NCI-H446 treated with DMSO at 0.1 percent for 48 hours (cell line): ENCODE data around the gene PLA2G4B.

Experiments used
- DNase-seq: peaks from one replicate; lab custom pipeline; 2025; lab: John Stamatoyannopoulos, UW

Gene PLA2G4B

DNA sequence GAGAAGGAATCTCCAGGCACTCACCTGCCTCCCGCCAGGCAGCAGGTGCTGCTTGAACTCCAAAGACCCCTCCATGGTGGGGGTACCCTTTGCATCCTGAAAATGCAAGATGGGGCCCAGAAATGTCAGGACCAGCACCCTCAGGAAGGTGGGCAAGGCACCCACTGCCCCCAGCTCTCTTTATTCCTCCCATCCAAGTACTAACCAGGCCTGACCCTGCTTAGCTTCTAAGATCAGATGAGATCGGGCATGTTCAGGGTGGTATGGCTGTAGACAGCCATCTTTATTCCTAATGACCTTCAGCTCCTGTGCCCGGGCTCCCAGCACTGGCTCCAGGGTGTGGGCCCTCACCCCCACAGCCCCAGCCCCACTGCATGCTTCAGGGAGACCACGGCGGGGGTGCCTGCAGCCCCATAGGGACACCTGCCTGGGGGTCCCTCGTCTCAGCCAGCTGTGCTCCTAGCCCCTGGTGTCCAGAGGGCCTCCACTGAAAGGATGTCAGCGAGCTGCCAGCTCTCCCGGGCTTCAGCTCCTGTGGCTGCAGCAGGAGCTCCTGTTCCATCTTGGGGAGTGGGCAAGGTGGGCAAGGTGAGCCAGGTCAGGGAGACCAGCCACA, 13.2 kb downstream of the PLA2G4B start:
- no peak for DNase-seq

DNA sequence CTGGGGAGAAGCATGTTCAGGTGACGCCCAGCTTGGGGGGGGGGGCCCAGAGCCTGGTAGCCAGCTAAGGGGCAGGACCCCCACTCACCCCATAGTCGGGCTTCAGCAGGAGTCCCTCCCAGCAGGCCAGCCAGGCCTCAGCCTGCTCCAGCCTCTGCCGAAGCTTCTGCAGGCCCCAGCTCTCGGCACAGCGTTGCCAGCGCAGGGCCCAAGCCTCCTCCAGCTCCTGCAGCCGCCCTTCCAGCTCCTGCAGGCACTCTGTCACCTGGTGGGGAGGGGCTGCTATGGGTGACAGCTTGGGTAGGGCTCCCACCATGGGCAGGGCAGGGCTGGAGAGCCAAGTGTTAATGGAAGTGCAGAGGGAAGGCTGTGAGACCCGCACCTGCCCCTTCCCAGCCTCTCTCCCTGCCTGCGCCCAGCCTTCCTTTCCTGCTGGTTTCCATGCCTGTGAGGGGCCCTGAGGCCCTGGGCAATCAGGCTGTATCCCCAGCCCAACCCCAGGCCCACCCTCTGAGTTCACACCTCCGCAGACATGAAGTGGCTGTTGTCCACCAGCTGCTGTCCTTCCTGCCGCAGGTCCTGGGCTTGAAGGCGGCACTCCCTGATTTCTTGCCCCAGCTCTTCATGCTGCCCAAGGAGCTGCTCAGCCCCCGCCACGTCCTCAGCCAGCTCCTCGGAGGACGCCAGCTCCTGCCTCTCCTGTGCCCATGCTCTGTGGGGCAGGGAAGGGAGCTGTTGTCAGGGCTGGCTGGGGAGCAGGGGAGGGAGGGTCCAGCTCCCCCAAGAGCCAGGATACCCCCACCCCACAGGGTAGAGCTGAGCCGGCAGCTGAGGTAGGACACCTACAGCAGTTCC, 14.3 kb downstream of the PLA2G4B start:
- DNase-seq, result no peak

DNA sequence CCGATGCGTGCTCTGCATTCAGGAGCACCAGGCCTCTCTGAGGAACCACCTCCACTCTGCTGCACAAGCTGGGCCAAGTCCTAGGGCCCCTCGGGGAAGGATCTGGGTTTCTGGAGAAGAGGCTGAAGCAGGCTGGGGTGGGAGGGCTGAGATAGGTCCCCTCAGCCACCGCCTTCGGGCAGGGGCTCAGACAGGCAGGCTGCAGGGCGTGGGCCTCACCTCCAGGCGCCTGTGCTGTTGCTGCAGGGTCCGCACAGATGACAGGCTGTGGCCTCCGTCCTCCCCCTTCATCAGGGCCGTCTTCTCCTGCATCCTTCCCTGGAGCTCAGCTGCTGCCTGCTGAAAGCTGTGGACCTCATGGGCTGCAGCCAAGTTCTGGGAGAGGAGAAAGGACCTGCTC, 15.2 kb downstream of the PLA2G4B start:
- no peak for DNase-seq

DNA sequence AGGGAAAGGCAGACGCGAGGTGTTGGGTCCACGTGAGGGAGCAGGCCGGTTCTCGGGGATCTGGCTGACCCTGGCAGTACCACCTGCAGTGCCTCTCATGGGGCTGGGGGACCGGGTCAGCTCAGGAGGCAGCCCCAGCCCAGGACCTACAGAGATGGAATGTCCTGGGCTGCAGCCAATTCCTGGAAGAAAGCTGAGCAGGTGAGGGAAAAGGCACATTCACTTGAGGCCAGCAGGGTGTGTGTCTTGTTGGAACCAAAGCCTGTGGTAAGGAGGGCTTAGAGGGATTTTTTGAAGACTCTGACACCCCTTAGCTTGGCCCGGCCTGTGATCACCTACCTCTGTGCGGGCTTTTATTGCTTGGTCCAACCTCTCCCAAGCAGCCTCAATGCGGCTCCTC, 15.8 kb downstream of the PLA2G4B start:
- DNase-seq, result no peak

DNA sequence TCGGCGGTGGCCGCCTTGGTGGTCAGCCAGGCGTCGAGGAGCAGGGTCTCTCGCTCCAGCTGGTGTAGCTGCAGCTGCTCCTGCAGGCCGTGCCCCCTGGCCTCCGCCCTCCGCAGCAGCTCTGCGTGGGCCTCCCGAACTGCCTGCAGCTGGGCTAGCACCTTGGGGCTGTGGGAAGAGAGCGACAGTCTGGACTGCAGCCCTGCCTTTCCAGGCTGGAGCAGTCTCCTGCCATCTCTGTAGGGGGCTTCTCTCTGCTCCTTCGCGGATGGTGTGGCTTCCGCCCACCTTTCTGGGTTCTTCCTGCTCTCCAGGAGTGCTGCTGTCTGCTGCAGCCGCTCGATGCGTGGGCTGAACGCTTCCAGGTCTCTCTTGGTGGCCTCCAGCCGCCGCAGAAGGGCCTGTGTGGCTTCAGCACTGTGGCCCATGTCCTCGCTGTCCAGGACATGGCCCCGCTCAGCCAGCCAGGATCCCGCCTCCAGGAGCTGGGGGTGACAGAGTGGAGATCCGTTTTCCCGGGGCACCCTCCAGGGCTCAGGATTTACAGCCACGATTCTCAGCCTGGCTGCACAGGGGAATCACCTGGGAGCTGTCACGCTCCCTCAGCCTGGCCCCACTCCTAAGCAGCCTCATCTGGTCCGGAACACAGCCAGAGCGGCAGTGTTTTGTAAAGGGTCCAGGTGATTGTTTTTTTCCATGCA, 16.8 kb downstream of the PLA2G4B start:
- no peak for DNase-seq

DNA sequence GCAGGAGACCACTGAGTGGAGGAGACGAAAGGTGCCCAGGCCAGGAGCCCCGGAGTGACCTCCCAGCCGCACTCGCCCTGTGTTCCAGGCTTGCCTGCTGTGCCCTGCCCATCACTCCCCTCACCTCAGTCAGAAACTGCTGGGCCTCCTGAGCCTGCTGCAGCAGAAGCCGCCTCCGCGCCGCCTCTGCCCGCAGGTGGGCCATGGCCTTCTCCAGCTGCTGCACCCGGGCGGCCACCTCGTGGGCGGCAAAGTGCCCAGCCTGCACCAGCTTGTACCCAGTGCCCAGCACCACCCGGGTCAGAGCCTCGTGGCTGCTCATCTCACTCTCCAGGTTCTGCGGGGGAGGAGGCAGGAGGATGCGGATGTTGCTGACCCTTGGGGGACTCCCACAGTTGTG, 17.6 kb downstream of the PLA2G4B start:
- DNase-seq, result no peak

DNA sequence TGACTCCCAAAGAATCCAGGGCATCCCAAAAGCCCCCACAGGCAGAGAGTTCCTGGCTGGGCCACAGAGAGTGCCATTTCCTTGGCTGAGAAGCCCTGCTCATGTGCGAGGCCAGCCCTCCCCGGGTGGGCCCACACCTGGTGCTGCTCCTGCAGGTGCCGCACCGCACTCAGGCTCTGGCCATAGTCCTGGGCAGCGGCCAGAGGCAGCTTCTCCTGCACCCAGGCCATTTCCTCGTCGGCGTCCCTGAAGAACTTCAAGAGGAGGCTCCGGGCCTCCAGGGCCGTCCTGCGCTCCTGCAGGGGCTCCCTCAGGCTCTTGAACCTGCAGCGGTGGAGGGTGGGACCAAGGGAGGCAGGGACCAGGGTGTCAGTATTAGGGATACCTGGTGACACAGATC, 18.1 kb downstream of the PLA2G4B start:
- no peak for DNase-seq

DNA sequence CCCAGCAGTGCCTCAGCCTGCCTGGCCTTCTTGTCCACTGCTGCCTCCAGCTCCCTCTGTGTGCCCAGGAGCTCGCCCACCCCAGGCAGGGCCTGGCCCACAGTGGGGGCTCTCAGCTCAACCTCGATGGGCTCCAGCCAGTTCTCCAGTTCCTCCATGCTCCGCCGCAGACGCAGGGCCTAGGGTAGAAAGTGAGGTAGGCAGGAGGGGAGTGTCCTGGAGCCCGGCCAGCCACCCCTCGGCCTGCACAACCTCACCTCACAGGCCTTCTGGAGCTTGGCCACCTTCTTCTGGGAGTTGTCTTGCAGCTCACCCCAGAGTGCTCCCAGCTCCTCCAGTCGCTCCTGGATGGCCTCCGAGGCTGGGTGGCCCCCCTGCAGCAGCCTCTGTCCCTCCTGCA, 18.7 kb downstream of the PLA2G4B start:
- DNase-seq, result no peak

DNA sequence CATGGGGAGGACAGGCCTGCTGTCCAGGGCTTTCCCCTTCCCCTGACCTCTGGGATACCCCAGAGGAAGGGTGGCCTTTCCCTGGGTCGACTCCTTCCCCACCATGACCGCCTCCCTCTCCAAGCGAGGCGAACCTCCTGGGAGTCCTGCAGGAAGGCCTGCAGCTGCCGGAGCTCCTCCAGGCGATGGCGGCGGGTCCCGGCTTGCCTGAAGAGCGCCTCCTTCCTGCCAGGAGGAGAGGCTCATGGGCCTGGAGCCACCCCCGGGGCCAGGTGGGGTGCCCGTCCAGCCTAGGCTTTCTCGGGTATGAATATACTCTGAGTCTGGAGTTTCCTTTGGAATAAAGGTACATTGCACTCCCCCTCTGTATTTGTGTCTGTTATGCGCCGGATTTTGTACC, 20.1 kb downstream of the PLA2G4B start:
- no peak for DNase-seq

DNA sequence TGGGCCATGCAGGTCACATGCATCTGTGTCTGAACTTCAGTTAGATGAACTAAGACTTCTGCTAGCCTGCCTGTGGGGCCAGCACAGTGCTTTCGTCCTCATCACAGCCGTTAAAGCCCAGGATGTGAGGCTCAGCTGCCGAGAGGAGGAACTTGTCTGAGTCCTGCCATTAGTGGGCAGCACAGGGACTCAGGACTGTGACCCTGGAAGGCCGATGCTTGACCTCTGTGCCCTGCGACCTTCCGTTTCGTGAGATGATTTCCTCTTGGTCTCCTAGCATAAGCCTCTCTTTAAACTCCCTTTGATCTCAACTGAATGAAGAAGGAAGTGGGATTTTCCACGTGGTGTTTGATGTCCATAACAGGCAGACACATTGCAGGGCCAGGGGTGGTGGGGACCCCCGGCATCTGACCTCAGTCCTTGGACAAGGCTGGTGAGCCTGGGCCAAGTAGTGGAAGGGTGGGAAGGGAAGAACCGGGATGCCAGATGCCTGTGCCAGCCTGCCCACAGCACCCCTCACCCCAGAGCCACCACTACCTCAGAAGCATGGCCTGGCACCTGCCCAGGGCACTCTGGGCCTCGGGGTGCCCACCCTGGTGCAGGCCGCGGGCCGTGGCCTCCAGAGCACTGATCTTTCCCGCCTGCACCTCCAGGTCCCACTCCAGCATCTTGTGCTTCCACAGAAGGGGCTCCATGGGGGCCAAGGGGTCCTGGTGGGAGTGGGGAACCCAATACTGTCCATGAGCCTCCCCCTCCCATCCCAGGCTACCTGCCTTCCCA, 21.6 kb downstream of the PLA2G4B start:
- no peak for DNase-seq

DNA sequence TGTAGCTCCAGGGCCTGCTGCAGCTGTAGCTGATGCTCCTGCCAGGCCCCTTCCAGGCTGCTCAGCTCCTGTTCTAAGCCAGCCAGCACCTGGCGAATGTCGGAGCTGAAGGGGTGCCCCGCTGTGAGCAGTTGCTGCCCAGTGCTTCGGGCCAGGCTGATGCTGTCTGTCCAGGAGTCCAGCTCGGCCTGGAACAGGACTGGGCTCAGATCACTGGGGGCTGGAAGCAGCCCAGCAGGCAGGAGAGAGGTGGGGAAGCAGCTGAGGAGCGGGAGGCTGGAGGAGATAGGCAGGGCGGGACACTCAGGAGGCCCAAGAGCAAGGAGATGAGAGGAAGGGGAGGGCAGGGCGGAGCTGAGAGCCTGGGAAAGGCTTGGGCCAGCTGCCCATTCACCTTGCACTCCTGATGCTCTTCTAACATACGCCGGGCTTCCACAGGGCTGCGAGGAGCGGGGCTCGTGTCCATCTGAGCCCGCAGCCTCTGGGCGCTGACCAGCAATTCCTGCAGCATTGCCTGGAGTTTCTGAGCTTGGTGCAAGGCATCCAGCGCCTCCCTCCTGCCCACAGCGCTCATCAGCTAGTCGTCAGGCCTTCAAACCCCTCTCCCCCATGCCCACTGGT, 23.2 kb downstream of the PLA2G4B start:
- no peak for DNase-seq

DNA sequence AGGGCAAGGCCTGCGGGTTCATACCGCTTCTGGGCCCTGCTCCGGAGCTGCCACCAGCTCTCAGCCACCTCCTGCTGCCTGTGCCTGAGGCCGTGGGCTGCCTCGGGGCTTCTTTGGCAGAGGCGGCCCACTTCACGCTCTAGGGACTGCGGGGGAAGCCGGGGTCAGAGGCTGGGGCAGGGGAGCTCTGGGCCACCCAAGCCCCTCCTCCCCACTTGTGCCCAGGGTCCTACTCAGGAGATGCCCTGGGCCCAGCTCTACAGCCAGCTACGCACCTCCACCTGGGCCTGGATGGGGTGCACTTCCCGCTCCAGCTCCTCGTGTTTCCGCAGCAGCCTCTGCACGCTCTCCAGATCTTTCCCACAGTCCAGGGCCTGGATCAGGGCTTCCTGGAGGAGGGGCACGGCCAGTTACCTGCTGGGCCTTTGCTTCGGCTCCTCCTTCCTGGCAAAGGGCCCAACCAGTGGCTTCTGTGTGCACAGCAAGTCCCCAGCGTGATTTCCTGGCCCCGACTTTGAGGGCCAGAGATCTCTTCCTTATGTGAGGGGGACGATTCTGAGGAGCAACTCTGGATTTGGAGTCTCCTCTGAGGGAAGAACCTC, 24.0 kb downstream of the PLA2G4B start:
- no peak for DNase-seq

DNA sequence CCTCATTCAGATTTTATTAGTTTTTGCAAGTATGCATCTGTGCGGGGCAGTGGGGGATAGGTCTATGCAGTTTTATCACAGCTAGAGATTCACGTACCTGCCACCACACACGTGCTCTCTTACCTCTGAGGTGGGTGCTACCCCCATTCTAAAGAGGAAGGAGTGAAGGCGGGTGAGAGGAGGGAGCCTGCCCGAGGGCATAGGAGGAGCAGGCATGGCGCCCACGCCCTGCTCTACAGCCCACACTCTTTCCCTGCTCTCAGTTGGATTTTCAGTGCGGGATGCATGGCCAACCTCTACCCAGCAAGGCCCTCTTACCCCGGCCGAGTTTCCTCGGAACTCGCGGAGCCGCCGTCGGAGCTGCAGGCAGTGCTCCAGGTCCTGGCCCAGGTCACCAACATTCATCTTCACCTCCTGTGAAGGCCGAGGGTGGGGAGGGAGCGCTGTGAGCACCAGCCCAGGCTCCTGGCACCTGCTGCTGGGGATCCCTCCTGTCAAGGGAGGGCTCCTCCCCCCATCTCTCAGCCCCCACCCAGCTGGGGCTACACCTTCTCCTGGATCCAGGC, 26.9 kb downstream of the PLA2G4B start:
- no peak for DNase-seq

DNA sequence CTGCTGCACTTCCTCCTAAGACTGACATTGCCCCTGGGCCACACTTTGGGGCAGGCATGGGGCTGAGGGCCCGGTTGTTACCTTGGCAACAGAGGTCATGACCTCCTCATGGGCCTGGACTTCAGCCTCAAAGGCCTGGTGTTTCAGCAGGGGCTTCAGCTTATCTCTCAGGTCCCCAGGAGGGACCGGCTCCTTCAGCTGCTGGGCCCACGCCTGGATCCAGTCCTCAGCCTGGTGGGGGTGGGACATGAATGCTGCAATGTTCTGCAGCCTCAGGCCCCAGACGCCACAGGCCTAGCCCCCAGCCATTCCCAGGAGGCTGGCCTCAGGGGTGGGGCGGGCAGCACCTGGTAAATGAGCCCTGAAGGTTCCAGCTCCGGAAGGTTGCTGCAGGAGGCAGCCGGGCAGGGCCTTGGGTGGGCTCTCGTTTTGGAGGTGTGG, 27.6 kb downstream of the PLA2G4B start:
- no peak for DNase-seq

DNA sequence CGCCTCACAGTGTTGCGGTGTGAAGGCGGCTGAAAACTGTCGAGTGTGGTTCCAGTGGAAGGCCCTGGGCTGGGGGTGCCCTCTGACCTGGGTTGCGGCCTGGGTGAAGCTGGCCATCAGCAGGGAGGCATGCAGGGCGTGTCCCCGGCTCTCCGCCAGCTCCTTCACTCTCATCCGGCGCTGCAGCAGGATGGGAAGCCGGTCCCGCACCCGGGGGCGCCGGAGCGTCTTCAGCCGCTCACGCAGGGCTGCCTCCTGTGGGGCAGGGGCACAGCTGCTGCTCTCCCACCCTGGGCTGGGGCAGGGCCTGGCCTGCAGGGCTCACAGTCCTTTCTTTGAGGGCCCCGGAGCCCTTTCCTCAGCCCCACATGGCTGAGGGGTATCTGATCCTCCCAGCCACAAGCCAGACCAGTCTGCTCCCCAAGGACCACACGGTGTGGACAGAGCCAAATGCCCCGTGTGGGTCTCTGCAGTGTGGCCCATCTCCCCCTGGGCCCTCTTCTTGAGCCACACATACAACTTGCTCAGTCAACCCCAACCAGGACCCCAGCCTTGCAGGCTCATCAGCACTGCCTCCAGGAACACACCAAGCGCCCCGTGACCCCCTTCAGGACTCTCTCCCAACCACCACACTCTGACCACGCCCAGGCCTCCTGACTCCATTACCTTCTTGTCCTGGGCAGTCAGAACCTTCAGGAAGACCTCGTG, 28.4 kb downstream of the PLA2G4B start:
- DNase-seq, result no peak

DNA sequence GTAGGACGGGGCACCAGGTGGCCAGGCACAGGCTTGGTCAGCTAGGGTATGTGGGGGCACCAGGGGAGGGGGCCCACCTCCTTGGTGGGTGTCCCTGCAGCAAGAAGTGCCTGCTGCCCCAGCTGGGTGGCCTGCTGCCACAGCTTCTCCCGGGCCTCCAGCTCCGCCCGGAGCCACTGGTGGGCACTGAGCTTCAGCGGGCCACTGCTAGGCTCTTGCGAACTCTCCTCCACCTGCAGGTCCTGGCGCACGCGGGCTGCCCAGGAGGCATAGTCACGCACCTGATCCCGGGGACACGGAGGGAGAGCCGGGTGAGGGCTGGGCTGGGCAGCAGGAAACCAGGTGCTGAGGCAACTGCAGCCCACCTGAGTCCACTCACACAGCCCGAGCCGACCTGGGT, 29.7 kb downstream of the PLA2G4B start:
- no peak for DNase-seq

DNA sequence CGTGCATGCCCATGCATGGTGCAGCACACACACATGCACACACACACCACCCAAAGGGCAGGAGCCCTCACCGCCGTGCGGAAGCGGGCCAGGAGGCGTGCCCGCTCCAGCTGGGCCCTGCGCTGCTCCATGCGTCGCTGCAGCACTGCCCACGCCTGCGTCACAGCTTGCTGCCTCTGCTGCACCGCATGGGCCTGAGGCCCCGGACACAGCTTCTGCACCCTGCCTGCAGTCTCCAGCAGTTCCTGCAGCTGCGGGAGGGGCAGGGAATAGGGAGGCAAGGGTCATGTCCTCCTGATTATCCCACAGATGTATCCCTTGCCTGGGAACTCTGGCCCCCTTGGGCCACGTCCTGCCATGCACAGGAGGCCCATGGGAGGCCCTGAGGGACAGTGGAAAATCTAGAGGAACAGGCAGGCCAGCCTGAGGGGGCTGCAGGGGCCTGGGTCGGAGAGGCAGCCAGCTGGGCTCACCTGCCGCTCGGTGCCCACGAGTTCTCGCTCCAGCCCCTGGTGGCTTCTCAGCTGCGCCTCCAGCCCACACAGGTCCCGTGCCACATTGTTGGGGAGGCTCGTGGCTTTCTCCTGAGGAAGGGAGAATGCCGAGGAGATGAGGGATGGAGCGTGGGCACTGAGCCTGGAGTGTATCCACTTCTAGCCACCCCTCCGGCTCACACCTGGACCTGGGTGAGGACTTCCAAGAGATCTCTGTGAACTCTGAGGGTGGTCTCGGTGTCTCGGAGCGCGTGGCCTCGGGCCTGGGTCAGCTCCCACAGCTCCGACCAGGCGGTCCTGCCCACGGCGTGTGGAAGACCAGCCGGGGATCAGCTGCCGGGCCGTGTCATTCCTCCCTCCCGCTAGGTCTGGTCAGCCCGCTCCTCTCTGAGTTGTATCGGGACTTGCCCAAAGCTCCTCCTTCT, 31.4 kb downstream of the PLA2G4B start:
- no peak for DNase-seq

DNA sequence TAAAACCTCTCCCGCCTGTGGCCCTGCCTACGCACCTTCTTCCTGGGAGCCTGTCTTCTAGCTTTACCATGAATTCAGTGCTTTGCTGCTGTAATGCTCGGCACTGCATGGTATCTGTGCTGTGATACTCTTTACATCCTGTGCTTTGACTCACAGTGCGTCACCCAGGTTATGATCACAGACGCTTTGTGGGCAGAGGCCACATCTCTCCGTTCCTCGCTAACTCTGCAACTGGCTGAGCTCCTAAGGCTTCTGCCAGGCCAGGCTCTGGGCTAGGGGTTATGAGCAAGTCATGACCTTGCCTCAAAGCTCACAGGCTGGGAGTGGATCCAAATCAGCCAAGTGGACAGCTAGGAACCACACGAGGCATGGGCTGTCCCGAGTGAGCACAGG, 32.0 kb downstream of the PLA2G4B start:
- DNase-seq, result no peak

DNA sequence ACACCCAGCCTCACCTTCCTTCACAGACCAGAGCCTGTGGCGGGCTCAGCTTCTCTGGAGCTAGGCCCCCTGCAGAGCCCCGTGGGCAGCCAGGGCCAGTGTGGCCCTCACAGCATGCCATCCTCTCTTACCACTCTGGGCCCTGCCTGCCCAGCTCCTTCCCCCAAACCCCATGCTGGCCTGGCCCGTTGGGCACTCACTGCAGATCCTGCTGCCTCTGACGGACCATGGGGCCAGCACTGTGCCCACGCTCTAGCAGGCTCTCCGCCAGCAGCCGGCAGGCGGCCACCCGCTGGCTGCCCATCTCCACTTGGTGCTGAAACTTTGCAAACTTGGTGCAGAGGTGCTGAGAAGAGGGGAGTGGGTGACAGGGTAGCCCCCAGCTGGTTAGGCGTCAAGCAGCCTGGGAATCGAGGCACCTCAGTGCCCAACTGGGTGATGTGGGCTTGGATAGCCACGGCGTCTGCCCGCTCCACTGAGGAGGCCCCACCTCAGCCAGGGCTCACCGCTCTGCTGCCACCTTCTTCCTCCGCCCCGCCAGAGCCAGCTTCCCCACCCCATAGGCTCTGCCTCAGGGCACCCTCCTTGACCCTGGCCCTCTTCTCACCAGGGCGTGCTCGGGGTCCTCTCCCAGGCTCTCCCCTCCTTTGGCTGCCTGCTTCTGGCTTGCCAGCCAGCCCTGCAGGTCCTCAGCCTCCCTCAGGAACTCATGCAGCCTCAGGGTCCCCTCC, 32.7 kb downstream of the PLA2G4B start:
- DNase-seq, result no peak
